Peyer's patch (tissue), 4 donors: ENCODE data around the gene PPFIA1. TPM values are rescaled to one million over a fixed set of nuclear protein-coding genes. Genes with fewer than 3 reads are reported as not detected.
A peak's percentile ranks its signal among the peaks of the same experiment; 100 is the strongest.
"Not testable (repeated sequence)": the region's sequence is repeated elsewhere in the genome, so short reads cannot be mapped to it uniquely, and the experiment has no call there.

Source experiments
- DNase-seq, 3 donors: peaks; one replicate each; pipeline ENCODE4 v3.0.0-alpha.2; 2017 to 2019
- H3K27ac ChIP-seq, 4 donors: fragments of 200-600 bp; sonication (generic); one replicate each; pipeline ENCODE4 v1.5.1; 2016 to 2019
- H3K27me3 ChIP-seq, 2 donors: fragments of 200-600 bp; sonication (generic); one replicate each; pipeline ENCODE4 v1.5.1; 2019
- H3K36me3 ChIP-seq, 3 donors: fragments of 200-600 bp; sonication (generic); one replicate each; pipeline ENCODE4 v1.5.1; 2016 to 2019
- H3K4me1 ChIP-seq, 4 donors: fragments of 200-600 bp; sonication (generic); one replicate each; pipeline ENCODE4 v1.5.1; 2016 to 2019
- H3K4me3 ChIP-seq, 4 donors: fragments of 200-600 bp; sonication (generic); 1 replicate in 3 of 4; 2 replicates in 1 of 4; pipeline ENCODE4 v1.5.1; 2016 to 2019; ENCODE audit warnings: mild to moderate bottlenecking in 1 of 4
- H3K9me3 ChIP-seq, 4 donors: fragments of 200-600 bp; sonication (generic); one replicate each; pipeline ENCODE4 v1.5.1; 2016 to 2019; ENCODE audit warnings: mild to moderate bottlenecking in 1 of 4
- CTCF ChIP-seq, 6 experiments: fragments of 450-650 bp in 4 of 6; fragments of 200-600 bp in 2 of 6; sonication (generic) in 1 of 6; IDR thresholded peaks; one replicate each; pipeline ENCODE4 v1.5.1; 2017 to 2019; ENCODE audit warnings: antibody characterized with exemption in 6 of 6, mild to moderate bottlenecking in 3 of 6, moderate library complexity in 1 of 6
- POLR2A ChIP-seq, 2 donors: fragments of 450-650 bp; IDR thresholded peaks; one replicate each; pipeline ENCODE4 v1.5.1; 2017; ENCODE audit warnings: antibody characterized with exemption in 2 of 2, mild to moderate bottlenecking in 2 of 2, moderate library complexity in 2 of 2
- total RNA-seq, 4 donors: library from RNA; depleted of rRNA; stranded (reverse); fragments of >200 nt; gene quantifications; one replicate each; pipeline ENCODE4 v1.1.0, GENCODE V29; 2016

The PPFIA1 gene
- total RNA-seq, 4 donors from 2014 or later = 45.5 to 111 (median 71.4) TPM

GRCh38 chr11:70384566-70385152, 114.2 kb downstream of the PPFIA1 start:
- Histone ChIP-seq H3K36me3 (peaks cover 0 to 28% (median 0%) of the 10 kb centered on the region in 3 donors), H3K27ac (no peak overlapping the region), H3K27me3 (no peaks in the 10 kb centered on the region), H3K4me3 (no peak overlapping the region), H3K9me3 (no peaks in the 10 kb centered on the region), H3K4me1 (no peaks in the 10 kb centered on the region)
- TF ChIP-seq POLR2A (IDR thresholded peaks at IDR 0.05) = no peak
- TF ChIP-seq CTCF (IDR thresholded peaks at IDR 0.05) = no peak
- DNase-seq = no peak

- H3K9me3 ChIP-seq = no peaks in the 10 kb centered on the region
- no peak overlapping the region for H3K4me3 ChIP-seq
- no peak overlapping the region for H3K27ac ChIP-seq
- peak in 1 of 3 donors; percentile 21 for DNase-seq
- H3K36me3 ChIP-seq = peaks cover 0 to 12% (median 0%) of the 10 kb centered on the region in 3 donors
- TF ChIP-seq CTCF (IDR thresholded peaks at IDR 0.05) (no peak), POLR2A (IDR thresholded peaks at IDR 0.05) (no peak)
- no peaks in the 10 kb centered on the region for H3K27me3 ChIP-seq
- H3K4me1 ChIP-seq = no peaks in the 10 kb centered on the region
These were observed 117.1 kb downstream of the PPFIA1 start for GRCh38 chr11:70387564-70387963.

GRCh38 chr11:70389201-70389600, 118.7 kb downstream of the PPFIA1 start:
- Histone ChIP-seq H3K9me3 (no peaks in the 10 kb centered on the region), H3K4me3 (no peak overlapping the region), H3K27ac (no peak overlapping the region), H3K36me3 (peaks cover 0 to 12% (median 0%) of the 10 kb centered on the region in 3 donors), H3K4me1 (no peaks in the 10 kb centered on the region), H3K27me3 (no peaks in the 10 kb centered on the region)
- no peak for TF ChIP-seq POLR2A (IDR thresholded peaks at IDR 0.05)
- no peak for TF ChIP-seq CTCF (IDR thresholded peaks at IDR 0.05)
- DNase-seq = no peak

GRCh38 chr11:70390882-70391281, 120.4 kb downstream of the PPFIA1 start:
- not testable (repeated sequence) for DNase-seq

GRCh38 chr11:70394211-70394950, 123.9 kb downstream of the PPFIA1 start:
- no peak for DNase-seq
- peaks cover 0 to 22% (median 12%) of the 10 kb centered on the region in 4 donors for H3K4me1 ChIP-seq
- TF ChIP-seq POLR2A (IDR thresholded peaks at IDR 0.05) = no peak
- no peak for TF ChIP-seq CTCF (IDR thresholded peaks at IDR 0.05)
- no peak overlapping the region for H3K27ac ChIP-seq
- H3K36me3 ChIP-seq = no peaks in the 10 kb centered on the region
- no peaks in the 10 kb centered on the region for H3K27me3 ChIP-seq
- H3K4me3 ChIP-seq = no peak overlapping the region
- H3K9me3 ChIP-seq = no peaks in the 10 kb centered on the region

More at GRCh38 chr11:70390882-70391281, 120.4 kb downstream of the PPFIA1 start:
- H3K4me3 ChIP-seq, H3K27ac ChIP-seq, H3K27me3 ChIP-seq, H3K4me1 ChIP-seq, H3K36me3 ChIP-seq, H3K9me3 ChIP-seq: not testable (repeated sequence)

- no peak for TF ChIP-seq CTCF (IDR thresholded peaks at IDR 0.05)
- no peak for TF ChIP-seq POLR2A (IDR thresholded peaks at IDR 0.05)
- DNase-seq = no peak
These were observed 127.0 kb downstream of the PPFIA1 start for GRCh38 chr11:70397336-70397982.

More at GRCh38 chr11:70397336-70397982, 127.0 kb downstream of the PPFIA1 start:
- H3K4me1 ChIP-seq = peaks cover 0 to 25% (median 17%) of the 10 kb centered on the region in 4 donors
- H3K9me3 ChIP-seq = no peaks in the 10 kb centered on the region
- H3K36me3 ChIP-seq = no peaks in the 10 kb centered on the region
- H3K27me3 ChIP-seq = no peaks in the 10 kb centered on the region
- peak overlapping the region; percentile 58 to 96 (median 74) for H3K4me3 ChIP-seq
- H3K27ac ChIP-seq = peak overlapping the region in 3 of 4 donors; percentile 67 to 94 (median 89)
